ENCODE results near the gene CDC27.
"Not testable (repeated sequence)": the region's sequence is repeated elsewhere in the genome, so short reads cannot be mapped to it uniquely, and the experiment has no call there.

Gene CDC27

DNA sequence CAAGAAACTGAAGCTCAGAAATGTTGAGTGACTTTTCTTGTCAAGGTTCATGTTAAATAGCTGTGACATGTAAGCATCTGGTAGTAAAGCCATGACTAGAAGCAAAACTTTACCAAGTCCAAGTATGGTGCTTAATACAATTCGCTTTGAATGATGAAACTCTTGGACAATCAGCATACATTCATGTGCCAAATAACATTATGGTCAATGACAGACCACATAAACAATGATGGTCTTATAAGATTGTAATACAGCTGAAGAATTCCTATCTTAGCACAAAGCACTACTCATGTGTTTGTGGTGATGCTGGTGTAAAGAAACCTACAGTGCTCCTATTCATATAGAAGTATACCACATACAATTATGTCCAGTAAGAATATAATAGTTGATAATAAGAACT lies 112.9 kb downstream of the CDC27 start:
- TF ChIP-seq, protein P1, sequence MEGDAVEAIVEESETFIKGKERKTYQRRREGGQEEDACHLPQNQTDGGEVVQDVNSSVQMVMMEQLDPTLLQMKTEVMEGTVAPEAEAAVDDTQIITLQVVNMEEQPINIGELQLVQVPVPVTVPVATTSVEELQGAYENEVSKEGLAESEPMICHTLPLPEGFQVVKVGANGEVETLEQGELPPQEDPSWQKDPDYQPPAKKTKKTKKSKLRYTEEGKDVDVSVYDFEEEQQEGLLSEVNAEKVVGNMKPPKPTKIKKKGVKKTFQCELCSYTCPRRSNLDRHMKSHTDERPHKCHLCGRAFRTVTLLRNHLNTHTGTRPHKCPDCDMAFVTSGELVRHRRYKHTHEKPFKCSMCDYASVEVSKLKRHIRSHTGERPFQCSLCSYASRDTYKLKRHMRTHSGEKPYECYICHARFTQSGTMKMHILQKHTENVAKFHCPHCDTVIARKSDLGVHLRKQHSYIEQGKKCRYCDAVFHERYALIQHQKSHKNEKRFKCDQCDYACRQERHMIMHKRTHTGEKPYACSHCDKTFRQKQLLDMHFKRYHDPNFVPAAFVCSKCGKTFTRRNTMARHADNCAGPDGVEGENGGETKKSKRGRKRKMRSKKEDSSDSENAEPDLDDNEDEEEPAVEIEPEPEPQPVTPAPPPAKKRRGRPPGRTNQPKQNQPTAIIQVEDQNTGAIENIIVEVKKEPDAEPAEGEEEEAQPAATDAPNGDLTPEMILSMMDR (IDR thresholded peaks at IDR 0.05) = no peak

GRCh38 chr17:47074361-47074760 lies 114.7 kb downstream of the CDC27 start:
- H3K27ac ChIP-seq; DNase-seq (ENCODE audit: low spot score); H3K4me3 ChIP-seq: not testable (repeated sequence)

More for the DNA sequence above, 112.9 kb downstream of the CDC27 start:
- no peak overlapping the region for H3K4me3 ChIP-seq
- DNase-seq (ENCODE audit: low spot score) = no peak
- no peak overlapping the region for H3K27ac ChIP-seq

- not testable (repeated sequence) for H3K27ac ChIP-seq; DNase-seq (ENCODE audit: low spot score); H3K4me3 ChIP-seq
Measured at GRCh38 chr17:47073629-47074028, 115.5 kb downstream of the CDC27 start.

- TF ChIP-seq, protein P1 (IDR thresholded peaks at IDR 0.05) = no peak
- DNase-seq (ENCODE audit: low spot score) = no peak
- Histone ChIP-seq H3K27ac (no peak overlapping the region), H3K4me3 (no peak overlapping the region)
Measured at GRCh38 chr17:47072886-47073285, 116.2 kb downstream of the CDC27 start.

DNA sequence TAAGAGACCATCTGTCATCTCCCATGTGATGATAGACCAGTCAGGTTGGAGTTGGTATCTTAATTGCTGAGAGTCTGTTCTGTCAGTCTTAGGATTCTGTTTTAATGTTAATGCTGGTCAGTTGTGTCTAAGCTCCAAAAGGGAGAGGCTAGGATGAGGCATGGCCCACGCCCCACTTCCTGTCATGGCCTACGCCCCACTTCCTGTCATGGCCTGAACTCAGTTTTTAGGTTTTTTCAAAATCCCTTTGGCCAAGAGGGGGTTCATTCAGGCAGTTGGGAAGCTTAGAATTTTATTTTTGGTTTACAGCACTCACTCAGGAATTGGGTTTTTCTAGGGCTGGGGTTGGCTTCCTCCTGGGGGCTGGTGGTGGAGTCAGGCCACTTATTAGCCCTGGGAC lies 117.9 kb downstream of the CDC27 start:
- not testable (repeated sequence) for DNase-seq (ENCODE audit: low spot score); H3K4me3 ChIP-seq
- H3K27ac ChIP-seq = peak overlapping the region in 1 of 2 donors; percentile 37

DNA sequence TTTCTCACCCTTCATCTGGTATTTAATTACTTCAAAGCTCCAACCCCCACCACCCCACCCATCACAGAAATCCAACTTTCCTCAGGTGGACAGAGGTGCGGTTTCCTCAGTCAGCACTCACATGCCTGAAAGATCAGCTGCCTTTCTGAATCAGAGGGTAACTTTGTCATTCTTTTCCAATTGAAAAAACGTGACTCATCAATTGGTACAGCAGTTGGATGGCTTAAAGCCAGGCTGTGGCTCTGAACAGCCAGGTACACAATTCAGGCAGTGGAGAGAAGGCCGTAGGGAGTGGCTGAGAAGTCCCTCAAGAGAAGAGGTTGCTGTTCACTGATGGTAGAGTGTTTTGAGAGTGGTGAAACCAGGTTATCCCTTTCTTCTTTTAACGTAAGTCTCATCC lies 118.8 kb downstream of the CDC27 start:
- not testable (repeated sequence) for H3K27ac ChIP-seq; H3K4me3 ChIP-seq; DNase-seq (ENCODE audit: low spot score)
